Fibroblast of the aortic adventitia (primary cell): ENCODE measurements around the gene KIR3DL2. TPM values are rescaled to one million over a fixed set of nuclear protein-coding genes. Genes with fewer than 3 reads are reported as not detected.
"Not testable (repeated sequence)": the region's sequence is repeated elsewhere in the genome, so short reads cannot be mapped to it uniquely, and the experiment has no call there.

Experiments
- DNase-seq: peaks from one replicate; pipeline ENCODE4 v3.0.0-alpha.2; 2010; ENCODE audit warnings: low read depth
- H3K4me3 ChIP-seq: 2 replicates; pipeline ENCODE4 v1.5.1; 2011; ENCODE audit warnings: low read depth, mild to moderate bottlenecking, control low read depth, low read length, moderate library complexity
- total RNA-seq: library from RNA; depleted of rRNA; stranded (reverse); fragments of >200 nt; gene quantifications from 2 replicates; pipeline ENCODE4 v1.2.3, GENCODE V29; 2012; ENCODE audit warnings: low replicate concordance
- TF ChIP-seq, protein P1 (sequence below): IDR thresholded peaks from 2 replicates; pipeline ENCODE4 v1.5.1; 2011; ENCODE audit warnings: mild to moderate bottlenecking, low read length, control low read depth, inconsistent platforms; ENCODE audit not compliant: insufficient read depth

The KIR3DL2 gene
- not detected in 2 replicates for total RNA-seq

- not testable (repeated sequence) for H3K4me3 ChIP-seq, DNase-seq
These were observed at the start of gene KIR3DL2 for GRCh38 chr19:54850061-54850640. Gene KIR3DL2, plus strand, starts transcription at chr19:54850443. Its CDS starts 33 bp downstream, at chr19:54850476.

GRCh38 chr19:54803410-54803809, 46.8 kb upstream of the KIR3DL2 start, which contains the start of gene KIR2DL4:
Gene KIR2DL4, plus strand, starts transcription at chr19:54803610. Its CDS starts 42 bp downstream, at chr19:54803652.
- no peak for DNase-seq
- no peak within 1 kb of the TSS for H3K4me3 ChIP-seq
- TF ChIP-seq, protein P1, sequence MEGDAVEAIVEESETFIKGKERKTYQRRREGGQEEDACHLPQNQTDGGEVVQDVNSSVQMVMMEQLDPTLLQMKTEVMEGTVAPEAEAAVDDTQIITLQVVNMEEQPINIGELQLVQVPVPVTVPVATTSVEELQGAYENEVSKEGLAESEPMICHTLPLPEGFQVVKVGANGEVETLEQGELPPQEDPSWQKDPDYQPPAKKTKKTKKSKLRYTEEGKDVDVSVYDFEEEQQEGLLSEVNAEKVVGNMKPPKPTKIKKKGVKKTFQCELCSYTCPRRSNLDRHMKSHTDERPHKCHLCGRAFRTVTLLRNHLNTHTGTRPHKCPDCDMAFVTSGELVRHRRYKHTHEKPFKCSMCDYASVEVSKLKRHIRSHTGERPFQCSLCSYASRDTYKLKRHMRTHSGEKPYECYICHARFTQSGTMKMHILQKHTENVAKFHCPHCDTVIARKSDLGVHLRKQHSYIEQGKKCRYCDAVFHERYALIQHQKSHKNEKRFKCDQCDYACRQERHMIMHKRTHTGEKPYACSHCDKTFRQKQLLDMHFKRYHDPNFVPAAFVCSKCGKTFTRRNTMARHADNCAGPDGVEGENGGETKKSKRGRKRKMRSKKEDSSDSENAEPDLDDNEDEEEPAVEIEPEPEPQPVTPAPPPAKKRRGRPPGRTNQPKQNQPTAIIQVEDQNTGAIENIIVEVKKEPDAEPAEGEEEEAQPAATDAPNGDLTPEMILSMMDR: no peak

DNA sequence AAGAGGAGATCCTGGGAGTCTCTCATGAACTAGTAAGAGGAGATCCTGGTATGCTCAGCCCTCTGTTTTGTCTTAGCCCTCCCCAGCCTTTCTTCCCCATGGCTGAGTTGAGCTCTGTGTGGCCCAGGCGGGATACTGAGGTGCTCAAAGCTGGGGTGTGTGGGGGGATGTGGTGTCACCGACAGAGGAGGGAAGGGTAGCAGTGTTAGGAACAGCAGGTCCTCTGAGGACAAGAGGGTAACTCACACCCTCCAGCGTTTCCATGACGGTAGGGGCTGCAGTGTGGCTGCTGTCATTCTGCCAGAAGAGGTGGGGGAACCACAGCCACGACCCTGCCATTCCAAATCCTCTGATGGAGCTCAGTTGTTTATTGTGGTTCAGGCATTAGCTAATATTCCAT, 46.1 kb upstream of the KIR3DL2 start:
- TF ChIP-seq, protein P1: no peak
- no peak for DNase-seq
- H3K4me3 ChIP-seq: no peak overlapping the region

- no peak overlapping the region for H3K4me3 ChIP-seq
- DNase-seq: no peak
- TF ChIP-seq, protein P1: no peak
These were observed 45.7 kb upstream of the KIR3DL2 start for GRCh38 chr19:54804571-54804970.

- TF ChIP-seq, protein P1: no peak
- DNase-seq: no peak
These were observed 44.4 kb upstream of the KIR3DL2 start for GRCh38 chr19:54805665-54806515.

DNA sequence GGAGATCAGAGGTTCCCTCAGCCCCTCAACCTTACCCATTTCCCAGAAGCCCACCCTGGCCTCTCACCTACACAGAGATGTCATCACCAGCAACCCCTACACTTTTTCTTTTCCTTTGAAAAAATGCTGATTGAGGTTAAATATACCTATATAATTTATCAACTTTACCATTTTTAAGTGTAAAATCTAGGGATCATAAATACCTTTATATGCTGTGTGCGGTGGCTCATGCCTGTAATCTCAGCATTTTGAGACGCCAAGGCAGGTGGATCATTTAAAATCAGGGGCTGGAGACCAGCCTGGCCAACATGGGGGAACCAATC, 43.8 kb upstream of the KIR3DL2 start:
- DNase-seq: no peak
- TF ChIP-seq, protein P1: no peak
- H3K4me3 ChIP-seq: no peak overlapping the region

More at GRCh38 chr19:54805665-54806515, 44.4 kb upstream of the KIR3DL2 start:
- H3K4me3 ChIP-seq: no peak overlapping the region

GRCh38 chr19:54814571-54814970, 35.7 kb upstream of the KIR3DL2 start:
- not testable (repeated sequence) for DNase-seq, H3K4me3 ChIP-seq

GRCh38 chr19:54816251-54816650, 34.0 kb upstream of the KIR3DL2 start, which contains the start of gene KIR3DL1:
Gene KIR3DL1, plus strand, starts transcription at chr19:54816468.
- H3K4me3 ChIP-seq, DNase-seq: not testable (repeated sequence)
